CD4-positive, alpha-beta T cell treated with Interferon gamma for 1 hour (primary cell): ENCODE data around the gene SULT1B1.
"Not testable (repeated sequence)": the region's sequence is repeated elsewhere in the genome, so short reads cannot be mapped to it uniquely, and the experiment has no call there.

Source experiments
- DNase-seq: peaks from one replicate; pipeline ENCODE4 v3.0.0-alpha.2; 2020

Gene SULT1B1

GRCh38 chr4:69760455-69760854, at the start of gene SULT1B1:
TSS of gene SULT1B1 (minus strand) at chr4:69760620. CDS start at chr4:69755217, 5,403 bp downstream.
- DNase-seq = peak; percentile 62

GRCh38 chr4:69800599-69800998, 40.2 kb upstream of the SULT1B1 start:
- DNase-seq = no peak

- DNase-seq = no peak
These were observed 38.9 kb upstream of the SULT1B1 start for GRCh38 chr4:69799337-69799736.

- no peak for DNase-seq
These were observed 33.3 kb upstream of the SULT1B1 start for GRCh38 chr4:69793732-69794131.

- no peak for DNase-seq
These were observed 27.5 kb upstream of the SULT1B1 start for GRCh38 chr4:69787879-69788278.

- no peak for DNase-seq
These were observed 26.1 kb upstream of the SULT1B1 start for GRCh38 chr4:69786547-69786946.

GRCh38 chr4:69785211-69785831, 24.9 kb upstream of the SULT1B1 start:
- DNase-seq = no peak

GRCh38 chr4:69782651-69783310, 22.4 kb upstream of the SULT1B1 start:
- no peak for DNase-seq

- DNase-seq = no peak
These were observed 21.3 kb upstream of the SULT1B1 start for GRCh38 chr4:69781458-69782418.

- DNase-seq = no peak
These were observed 19.7 kb upstream of the SULT1B1 start for GRCh38 chr4:69780141-69780540.

GRCh38 chr4:69776696-69777095, 16.3 kb upstream of the SULT1B1 start:
- no peak for DNase-seq

- no peak for DNase-seq
These were observed 15.0 kb upstream of the SULT1B1 start for GRCh38 chr4:69775321-69775867.

- DNase-seq = no peak
These were observed 13.1 kb upstream of the SULT1B1 start for GRCh38 chr4:69773484-69773883.

- DNase-seq = not testable (repeated sequence)
These were observed 8.1 kb upstream of the SULT1B1 start for GRCh38 chr4:69768554-69768953.

GRCh38 chr4:69765751-69766150, 5.3 kb upstream of the SULT1B1 start:
- DNase-seq = no peak

GRCh38 chr4:69764311-69764710, 3.9 kb upstream of the SULT1B1 start:
- no peak for DNase-seq

GRCh38 chr4:69763233-69763632, 2.8 kb upstream of the SULT1B1 start:
- DNase-seq = no peak

- DNase-seq = no peak
These were observed 1.2 kb downstream of the SULT1B1 start for GRCh38 chr4:69759189-69759604.

- no peak for DNase-seq
These were observed 3.0 kb downstream of the SULT1B1 start for GRCh38 chr4:69757464-69757863.

GRCh38 chr4:69754926-69755580, 5.4 kb downstream of the SULT1B1 start:
- no peak for DNase-seq

- DNase-seq = no peak
These were observed 6.7 kb downstream of the SULT1B1 start for GRCh38 chr4:69753686-69754085.

- no peak for DNase-seq
These were observed 10.1 kb downstream of the SULT1B1 start for GRCh38 chr4:69750346-69750745.

GRCh38 chr4:69749771-69750170, 10.6 kb downstream of the SULT1B1 start:
- no peak for DNase-seq
